Heart left ventricle (tissue), 16 donors: Measurements from ENCODE around the gene RANBP17. TPM values are rescaled to one million over a fixed set of nuclear protein-coding genes. Genes with fewer than 3 reads are reported as not detected.

ENCODE experiments used
- ATAC-seq, 4 donors: fragments of 200-7000 bp; cut with Tn5 transposase; one replicate each; pipeline ENCODE4 v1.9.1; 2020 to 2022; ENCODE audit warnings: moderate library complexity in 4 of 4, mild to moderate bottlenecking in 3 of 4, moderate number of reproducible peaks in 1 of 4
- DNase-seq, 5 donors: peaks; one replicate each; pipeline ENCODE4 v3.0.0-alpha.2; 2020
- H3K27ac ChIP-seq, 12 donors: fragments of 200-600 bp; sonication (generic) in 4 of 12; one replicate each; pipeline versions ENCODE4 v1.5.0 to v1.8.0; 2016 to 2022; ENCODE audit warnings: mild to moderate bottlenecking in 2 of 12
- H3K27me3 ChIP-seq, 9 donors: fragments of 200-600 bp; sonication (generic) in 2 of 9; one replicate each; pipeline versions ENCODE4 v1.5.1 to v1.8.0; 2016 to 2022; ENCODE audit warnings: mild to moderate bottlenecking in 3 of 9
- H3K36me3 ChIP-seq, 9 donors: fragments of 200-600 bp; sonication (generic) in 2 of 9; one replicate each; pipeline versions ENCODE4 v1.5.0 to v1.8.0; 2018 to 2022; ENCODE audit warnings: mild to moderate bottlenecking in 2 of 9
- H3K4me1 ChIP-seq, 12 donors: fragments of 200-600 bp; sonication (generic) in 4 of 12; one replicate each; pipeline versions ENCODE4 v1.5.0 to v1.8.0; 2016 to 2022; ENCODE audit warnings: mild to moderate bottlenecking in 3 of 12
- H3K4me3 ChIP-seq, 12 donors: fragments of 200-600 bp; sonication (generic) in 4 of 12; one replicate each; pipeline versions ENCODE4 v1.5.0 to v1.8.0; 2017 to 2022; ENCODE audit warnings: mild to moderate bottlenecking in 9 of 12, moderate library complexity in 4 of 12
- H3K9me3 ChIP-seq, 12 donors: fragments of 200-600 bp; sonication (generic) in 4 of 12; one replicate each; pipeline versions ENCODE4 v1.5.0 to v1.8.0; 2016 to 2022; ENCODE audit warnings: mild to moderate bottlenecking in 1 of 12
- POLR2A ChIP-seq, 2 donors: fragments of 450-650 bp; IDR thresholded peaks; one replicate each; pipeline ENCODE4 v1.6.1; 2017; ENCODE audit warnings: antibody characterized with exemption in 2 of 2, mild to moderate bottlenecking in 2 of 2, moderate library complexity in 2 of 2
- WGBS, 4 donors: extraction: QIAGEN DNeasy Blood & Tissue Kit in 2 of 4; methylation state at CpG; one replicate each; pipeline versions ENCODE4 v1.1.5 to v1.1.7; 2013 to 2018; 5-methylcytosine and 5-hydroxymethylcytosine counted together
- intact Hi-C, 10 donors: fragments of 100-400 bp; cut with DNase I; formaldehyde crosslinking; loops; one replicate each; pipeline versions ENCODE4 v1.11.1 to v1.14.2; 2022
- polyA plus RNA-seq, 2 donors: library from polyadenylated mRNA; stranded (reverse); fragments of 200-250 nt; gene quantifications; one replicate each; pipeline ENCODE4 v1.2.3, GENCODE V29; 2013
- total RNA-seq, 9 donors: library from RNA; depleted of rRNA in 2 of 9; stranded (reverse); fragments of >200 nt in 2 of 9; fragmentation: NEBNext Ultra II Directional in 3 of 9; extraction: Animal tissue kit (Norgen Biotek cat#: 25700) in 3 of 9; gene quantifications; one replicate each; pipeline versions ENCODE4 v1.1.0 to v1.2.4, GENCODE V29; 2016 to 2023
- TF ChIP-seq, protein P1 (sequence below), 12 donors: fragments of 200-600 bp; sonication (generic) in 4 of 12; IDR thresholded peaks; one replicate each; pipeline versions ENCODE4 v1.5.0 to v1.8.0; 2018 to 2022; ENCODE audit warnings: antibody characterized with exemption in 12 of 12, mild to moderate bottlenecking in 5 of 12
- donor health status: ischemic (EF 13 %, LVEDD 7.1; RV severe dilation, severe dysfunction).
- donor health status: healthy with polysubstance abuse.
- donor health status: DM: no; HTN: yes; CAD: no.
- donor health status: DM: no; HTN: no; CAD: no.
- donor health status: ischemic (EF 25% LVEDD 6.9; RV normal size, moderate dysfunction).
- donor health status: ischemic (EF 25% LVEDD 5.7; RV mildly dilated, moderate dysfunction).
- donor health status: healthy.
- donor health status: DM: yes; HTN: yes; CAD: no.
- donor health status: ischemic (EF 35%, LVEDD 5.7; RV mildly dilated, moderate dysfunction).
- donor health status: nonischemic (EF 11% LVEDD 7.7; RV severe dilation, severe dysfunction).
- donor health status: DM: yes; HTN: yes; CAD: no.
- donor health status: PGD.
- donor health status: ischemic (EF 29% LVEDD 5.4; RV normal size, mild dysfunction).
- donor health status: nonischemic (EF 23%, LVEDD 6.1; RV moderate dilation, normal function).

RANBP17 gene
- total and polyA plus RNA-seq, 11 donors = 0.65 to 11.5 (median 3.7) TPM

DNA sequence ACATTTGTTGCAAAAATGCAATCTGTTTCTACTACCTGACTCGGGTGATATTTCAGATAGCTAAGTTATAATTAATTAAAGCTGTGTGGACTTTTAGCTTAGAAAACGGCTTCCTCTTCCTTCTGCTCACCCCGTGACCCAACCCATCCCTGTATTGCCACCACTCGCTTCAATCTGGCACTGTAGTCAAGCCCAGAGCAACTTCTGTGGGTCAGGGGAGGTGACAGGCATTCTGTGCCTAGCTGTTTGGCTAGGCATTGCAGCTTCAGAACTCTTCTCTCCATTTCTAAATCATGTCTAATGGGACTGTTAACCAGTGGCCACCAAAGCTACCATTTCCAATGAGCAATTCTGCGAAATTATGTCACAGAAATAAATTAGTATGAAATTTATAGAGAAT is 267.5 kb downstream of the RANBP17 start:
- Histone ChIP-seq H3K4me1 (peaks cover 0 to 2% (median 0%) of the 10 kb centered on the region in 12 donors), H3K27me3 (no peaks in the 10 kb centered on the region), H3K4me3 (no peak overlapping the region), H3K9me3 (no peaks in the 10 kb centered on the region), H3K36me3 (no peaks in the 10 kb centered on the region), H3K27ac (no peak overlapping the region)
- intact Hi-C loops = no loop called here
- 78 to 89% (median 85%) methylated on average over 5 of the region's 5 CpGs for WGBS, 4 donors
- DNase-seq = no peak
- no peak for TF ChIP-seq POLR2A (IDR thresholded peaks at IDR 0.05)
- TF ChIP-seq, protein P1, sequence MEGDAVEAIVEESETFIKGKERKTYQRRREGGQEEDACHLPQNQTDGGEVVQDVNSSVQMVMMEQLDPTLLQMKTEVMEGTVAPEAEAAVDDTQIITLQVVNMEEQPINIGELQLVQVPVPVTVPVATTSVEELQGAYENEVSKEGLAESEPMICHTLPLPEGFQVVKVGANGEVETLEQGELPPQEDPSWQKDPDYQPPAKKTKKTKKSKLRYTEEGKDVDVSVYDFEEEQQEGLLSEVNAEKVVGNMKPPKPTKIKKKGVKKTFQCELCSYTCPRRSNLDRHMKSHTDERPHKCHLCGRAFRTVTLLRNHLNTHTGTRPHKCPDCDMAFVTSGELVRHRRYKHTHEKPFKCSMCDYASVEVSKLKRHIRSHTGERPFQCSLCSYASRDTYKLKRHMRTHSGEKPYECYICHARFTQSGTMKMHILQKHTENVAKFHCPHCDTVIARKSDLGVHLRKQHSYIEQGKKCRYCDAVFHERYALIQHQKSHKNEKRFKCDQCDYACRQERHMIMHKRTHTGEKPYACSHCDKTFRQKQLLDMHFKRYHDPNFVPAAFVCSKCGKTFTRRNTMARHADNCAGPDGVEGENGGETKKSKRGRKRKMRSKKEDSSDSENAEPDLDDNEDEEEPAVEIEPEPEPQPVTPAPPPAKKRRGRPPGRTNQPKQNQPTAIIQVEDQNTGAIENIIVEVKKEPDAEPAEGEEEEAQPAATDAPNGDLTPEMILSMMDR (IDR thresholded peaks at IDR 0.05) = no peak
- ATAC-seq = no peak

- DNase-seq (no peak), ATAC-seq (no peak)
- intact Hi-C loops = no loop called here
- Histone ChIP-seq H3K36me3 (no peaks in the 10 kb centered on the region), H3K27ac (no peak overlapping the region), H3K9me3 (no peaks in the 10 kb centered on the region), H3K4me3 (no peak overlapping the region), H3K4me1 (peaks cover 0 to 2% (median 0%) of the 10 kb centered on the region in 12 donors), H3K27me3 (no peaks in the 10 kb centered on the region)
- TF ChIP-seq, protein P1 (IDR thresholded peaks at IDR 0.05) = no peak
- no peak for TF ChIP-seq POLR2A (IDR thresholded peaks at IDR 0.05)
These were observed 269.7 kb downstream of the RANBP17 start for GRCh38 chr5:171131497-171131896.

DNA sequence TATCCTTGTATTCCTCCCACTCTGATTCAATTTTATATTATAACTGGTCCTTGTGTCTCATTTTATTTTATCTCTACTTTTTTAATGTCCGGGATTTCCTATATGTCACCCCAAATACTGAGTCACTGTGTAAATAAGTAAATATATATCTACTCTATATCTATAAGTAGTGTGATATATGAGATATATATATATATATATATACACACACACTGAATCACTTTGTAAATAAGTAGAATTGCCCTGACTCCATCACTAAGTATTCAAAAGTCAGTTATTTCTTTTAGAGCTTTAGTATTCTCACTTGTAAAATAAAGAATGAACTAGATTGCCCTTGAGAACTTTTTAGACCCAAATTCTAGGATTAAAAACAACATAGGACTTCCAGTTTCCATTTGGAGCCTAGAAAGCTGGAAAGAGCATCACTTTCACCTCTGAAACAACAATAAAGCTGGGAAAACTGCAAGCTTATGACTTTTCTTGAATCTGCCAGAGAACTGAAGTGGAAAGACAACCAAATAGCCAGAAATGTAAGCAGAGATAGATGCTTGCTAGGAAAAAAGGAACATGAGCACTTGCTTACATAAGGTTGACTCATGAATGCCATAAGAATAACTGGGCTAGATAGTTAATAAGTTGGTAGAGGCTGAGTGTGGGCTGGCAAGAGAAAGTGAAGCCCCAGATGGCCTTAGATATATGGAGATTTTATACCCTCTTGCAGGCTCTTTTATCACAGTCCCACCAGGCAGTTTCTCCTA is 276.1 kb downstream of the RANBP17 start:
- DNase-seq (no peak), ATAC-seq (no peak)
- WGBS, 4 donors = 91 to 98% (median 96%) methylated on average over 1 of the region's 1 CpG
- no peak overlapping the region for H3K4me3 ChIP-seq
- no peak overlapping the region for H3K27ac ChIP-seq
- H3K9me3 ChIP-seq = no peaks in the 10 kb centered on the region
- H3K36me3 ChIP-seq = no peaks in the 10 kb centered on the region
- no peaks in the 10 kb centered on the region for H3K4me1 ChIP-seq
- no peak for TF ChIP-seq POLR2A (IDR thresholded peaks at IDR 0.05)
- TF ChIP-seq, protein P1 (IDR thresholded peaks at IDR 0.05) = no peak
- intact Hi-C loops = no loop called here
- H3K27me3 ChIP-seq = no peaks in the 10 kb centered on the region

GRCh38 chr5:171139227-171139626 is 277.4 kb downstream of the RANBP17 start:
- no peaks in the 10 kb centered on the region for H3K36me3 ChIP-seq
- DNase-seq (no peak), ATAC-seq (no peak)
- H3K4me1 ChIP-seq = no peaks in the 10 kb centered on the region
- no peak for TF ChIP-seq POLR2A (IDR thresholded peaks at IDR 0.05)
- TF ChIP-seq, protein P1 (IDR thresholded peaks at IDR 0.05) = no peak
- no peaks in the 10 kb centered on the region for H3K27me3 ChIP-seq
- H3K27ac ChIP-seq = no peak overlapping the region
- no peaks in the 10 kb centered on the region for H3K9me3 ChIP-seq
- no peak overlapping the region for H3K4me3 ChIP-seq
- intact Hi-C loops = no loop called here
